SK-N-SH treated with all-trans-retinoic acid at 6 μM for 48 hours (cell line): ENCODE measurements around the gene ZNF236.

ENCODE experiments used
- ATAC-seq: fragments of 200-7000 bp; cut with Tn5 transposase; 3 replicates; pipeline ENCODE4 v1.9.1; 2020; ENCODE audit warnings: mild to moderate bottlenecking, moderate library complexity
- ARNTL ChIP-seq: fragments of 450-650 bp; formaldehyde crosslinking; IDR thresholded peaks from 2 replicates; pipeline ENCODE4 v1.5.0; 2020; ENCODE audit warnings: low read depth, mild to moderate bottlenecking, moderate library complexity, borderline replicate concordance
- BACH2 ChIP-seq: fragments of 250-450 bp; sonication (Bioruptor Pico); IDR thresholded peaks from 2 replicates; pipeline ENCODE4 v1.9.0; 2021; ENCODE audit warnings: mild to moderate bottlenecking, borderline replicate concordance
- CREB5 ChIP-seq: fragments of 250-450 bp; sonication (Bioruptor Pico); IDR thresholded peaks from 2 replicates; pipeline ENCODE4 v1.5.1; 2020; ENCODE audit warnings: low read depth, mild to moderate bottlenecking, moderate library complexity
- CSDC2 ChIP-seq: fragments of 250-450 bp; sonication (Bioruptor Pico); IDR thresholded peaks from 2 replicates; pipeline ENCODE4 v1.5.0; 2020; ENCODE audit warnings: mild to moderate bottlenecking, moderate library complexity
- GLIS3 ChIP-seq: fragments of 250-450 bp; sonication (Bioruptor Pico); IDR thresholded peaks from 2 replicates; pipeline ENCODE4 v1.5.0; 2020; ENCODE audit warnings: mild to moderate bottlenecking, moderate library complexity
- ISL1 ChIP-seq: fragments of 250-450 bp; sonication (Bioruptor Pico); IDR thresholded peaks from 2 replicates; pipeline ENCODE4 v2.1.2; 2022; ENCODE audit warnings: mild to moderate bottlenecking, moderate library complexity
- OSR1 ChIP-seq: fragments of 250-450 bp; sonication (Bioruptor Pico); IDR thresholded peaks from 2 replicates; pipeline ENCODE4 v1.8.0; 2022; ENCODE audit warnings: moderate library complexity, mild to moderate bottlenecking, inconsistent platforms
- PATZ1 ChIP-seq: fragments of 250-450 bp; sonication (Bioruptor Pico); IDR thresholded peaks from 2 replicates; pipeline ENCODE4 v1.8.0; 2020; ENCODE audit warnings: mild to moderate bottlenecking, moderate library complexity, borderline replicate concordance
- POU6F1 ChIP-seq: fragments of 250-450 bp; sonication (Bioruptor Pico); IDR thresholded peaks from 2 replicates; pipeline ENCODE4 v1.8.0; 2021; ENCODE audit warnings: low read depth, mild to moderate bottlenecking, moderate library complexity, borderline replicate concordance
- PPARA ChIP-seq: fragments of 250-450 bp; sonication (Bioruptor Pico); IDR thresholded peaks from 2 replicates; pipeline ENCODE4 v1.5.0; 2020; ENCODE audit warnings: mild to moderate bottlenecking, borderline replicate concordance
- RARB ChIP-seq: fragments of 250-450 bp; sonication (Bioruptor Pico); IDR thresholded peaks from 2 replicates; pipeline ENCODE4 v1.8.0; 2021; ENCODE audit warnings: mild to moderate bottlenecking, moderate library complexity
- SNAI2 ChIP-seq: fragments of 250-450 bp; sonication (Bioruptor Pico); IDR thresholded peaks from 2 replicates; pipeline ENCODE4 v1.5.0; 2020; ENCODE audit warnings: mild to moderate bottlenecking, moderate library complexity
- TCF4 ChIP-seq: fragments of 250-450 bp; sonication (Bioruptor Pico); IDR thresholded peaks from 2 replicates; pipeline ENCODE4 v1.8.0; 2021; ENCODE audit warnings: mild to moderate bottlenecking, moderate library complexity, borderline replicate concordance
- TOX ChIP-seq: fragments of 250-450 bp; sonication (Bioruptor Pico); IDR thresholded peaks from 2 replicates; pipeline ENCODE4 v1.8.0; 2021; ENCODE audit warnings: mild to moderate bottlenecking, moderate library complexity, borderline replicate concordance
- TSHZ2 ChIP-seq: fragments of 250-450 bp; sonication (Bioruptor Pico); IDR thresholded peaks from 2 replicates; pipeline ENCODE4 v1.5.0; 2020; ENCODE audit warnings: mild to moderate bottlenecking, moderate library complexity
- ZC3H10 ChIP-seq: fragments of 250-450 bp; sonication (Bioruptor Pico); IDR thresholded peaks from 2 replicates; pipeline ENCODE4 v1.5.1; 2021; ENCODE audit warnings: mild to moderate bottlenecking, moderate library complexity
- ZFP3 ChIP-seq: fragments of 250-450 bp; sonication (Bioruptor Pico); IDR thresholded peaks from 2 replicates; pipeline ENCODE4 v1.5.0; 2020; ENCODE audit warnings: mild to moderate bottlenecking, moderate library complexity
- ZFP30 ChIP-seq: fragments of 450-650 bp; formaldehyde crosslinking; IDR thresholded peaks from 2 replicates; pipeline ENCODE4 v1.5.0; 2022; ENCODE audit warnings: mild to moderate bottlenecking, moderate library complexity
- ZNF565 ChIP-seq: fragments of 450-650 bp; formaldehyde crosslinking; conservative IDR thresholded peaks from 2 replicates; pipeline ENCODE4 v1.5.0; 2020; ENCODE audit warnings: low read depth, mild to moderate bottlenecking, moderate library complexity
- ZNF70 ChIP-seq: fragments of 450-650 bp; formaldehyde crosslinking; IDR thresholded peaks from 2 replicates; pipeline ENCODE4 v1.5.0; 2020; ENCODE audit warnings: mild to moderate bottlenecking, moderate library complexity
- ZNF8 ChIP-seq: fragments of 450-650 bp; formaldehyde crosslinking; IDR thresholded peaks from 2 replicates; pipeline ENCODE4 v1.5.0; 2020; ENCODE audit warnings: mild to moderate bottlenecking, moderate library complexity

ZNF236 gene

GRCh38 chr18:76803413-76803812 is 18.9 kb upstream of the ZNF236 start (continued):
- TF ChIP-seq CREB5 (CRISPR knock-in tag), result no peak
- no peak for TF ChIP-seq ZC3H10 (CRISPR knock-in tag)
- no peak for TF ChIP-seq TOX (CRISPR knock-in tag)
- TF ChIP-seq PPARA, result no peak
- TF ChIP-seq ISL1 (CRISPR knock-in tag), result no peak
- no peak for TF ChIP-seq SNAI2 (CRISPR knock-in tag)
- no peak for TF ChIP-seq CSDC2

GRCh38 chr18:76803814-76804213 is 18.5 kb upstream of the ZNF236 start:
- ATAC-seq, result peak; percentile 80
- no peak for TF ChIP-seq ISL1 (CRISPR knock-in tag)
- TF ChIP-seq ZFP30 (CRISPR knock-in tag), result no peak
- TF ChIP-seq TSHZ2, result no peak
- TF ChIP-seq PPARA, result no peak
- no peak for TF ChIP-seq ARNTL (CRISPR knock-in tag)
- TF ChIP-seq ZNF8 (CRISPR knock-in tag), result no peak
- TF ChIP-seq POU6F1 (CRISPR knock-in tag), result no peak
- TF ChIP-seq OSR1 (CRISPR knock-in tag), result no peak
- no peak for TF ChIP-seq ZNF70 (CRISPR knock-in tag)
- no peak for TF ChIP-seq ZFP3 (CRISPR knock-in tag)

- TF ChIP-seq TOX (CRISPR knock-in tag) (no peak), TCF4 (CRISPR knock-in tag) (no peak), PATZ1 (CRISPR knock-in tag) (no peak), POU6F1 (CRISPR knock-in tag) (no peak), ZNF70 (CRISPR knock-in tag) (no peak), ZNF8 (CRISPR knock-in tag) (no peak), ISL1 (CRISPR knock-in tag) (no peak), GLIS3 (CRISPR knock-in tag) (no peak), ZNF565 (no peak), RARB (CRISPR knock-in tag) (no peak), SNAI2 (CRISPR knock-in tag) (no peak), OSR1 (CRISPR knock-in tag) (no peak), CSDC2 (no peak)
These were observed 17.1 kb upstream of the ZNF236 start for GRCh38 chr18:76805221-76805620.

GRCh38 chr18:76806301-76806700 is 16.1 kb upstream of the ZNF236 start:
- TF ChIP-seq TSHZ2 (no peak), BACH2 (CRISPR knock-in tag) (no peak)
- no peak for ATAC-seq

More at GRCh38 chr18:76805221-76805620, 17.1 kb upstream of the ZNF236 start:
- no peak for ATAC-seq
